Activated T-helper 2 cell treated with anti-CD3 and anti-CD28 coated beads, Interferon-gamma antibody, Interleukin-2, Interleukin-4, amounts not matched to agents 10 μg/mL and 5 μg/mL and 100 μg/mL, durations not matched to agents 14 hours and 24 hours and 36 hours (primary cell): ENCODE results near the gene KCNT2. TPM values are rescaled to one million over a fixed set of nuclear protein-coding genes. Genes with fewer than 3 reads are reported as not detected.

ENCODE experiments used
- DNase-seq: peaks from one replicate; pipeline ENCODE4 v3.0.0; 2021; ENCODE audit warnings: low spot score
- H3K27ac Mint-ChIP-seq: one replicate; pipeline ENCODE4 v1.8.0; 2021; ENCODE audit warnings: mixed read lengths
- H3K27me3 Mint-ChIP-seq: one replicate; pipeline ENCODE4 v1.8.0; 2021; ENCODE audit warnings: low read depth, mixed read lengths
- H3K36me3 Mint-ChIP-seq: one replicate; pipeline ENCODE4 v1.8.0; 2021; ENCODE audit warnings: low read depth, mixed read lengths
- H3K4me1 Mint-ChIP-seq: one replicate; pipeline ENCODE4 v1.8.0; 2021; ENCODE audit warnings: low read depth, mixed read lengths
- H3K4me3 Mint-ChIP-seq: one replicate; pipeline ENCODE4 v1.8.0; 2021; ENCODE audit warnings: low read depth, mild to moderate bottlenecking, moderate library complexity, mixed read lengths
- H3K9me3 Mint-ChIP-seq: one replicate; pipeline ENCODE4 v1.8.0; 2021; ENCODE audit warnings: mixed read lengths
- intact Hi-C: fragments of 100-400 bp; cut with micrococcal nuclease; formaldehyde crosslinking; loops from one replicate; pipeline ENCODE4 v1.15.1; 2023
- total RNA-seq: library from RNA; stranded (reverse); gene quantifications from 2 replicates; pipeline ENCODE4 v1.2.3, GENCODE V29; 2022

KCNT2 gene
- total RNA-seq, 1 donor from 2014 or later, result not detected

DNA sequence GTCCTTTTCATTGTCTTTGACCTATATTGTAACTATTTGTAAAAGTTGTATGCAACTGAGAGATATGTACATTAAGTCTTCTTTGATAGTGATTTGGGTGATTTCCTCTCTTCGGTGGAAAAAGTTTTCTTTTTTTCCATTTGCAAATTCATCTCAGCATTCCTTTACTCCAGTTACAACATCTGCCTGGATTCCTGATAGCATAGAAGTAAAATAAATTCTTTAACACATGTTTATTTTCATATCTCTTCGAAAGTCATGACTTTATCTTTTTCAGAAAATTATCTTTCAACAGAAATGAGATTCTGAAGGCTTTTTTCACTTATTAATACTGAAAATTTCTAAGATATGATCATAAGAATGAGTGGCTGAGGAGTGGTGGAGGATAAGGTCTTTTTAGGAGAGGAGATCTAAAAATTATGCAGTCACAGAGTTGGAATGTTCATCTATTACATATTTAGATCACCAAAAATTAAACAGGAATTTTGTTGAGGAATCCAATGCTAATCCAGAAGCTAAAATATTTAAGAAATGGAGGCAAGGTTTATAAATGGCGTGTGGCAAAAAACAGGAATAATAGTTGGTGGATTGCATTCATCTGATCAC, 400.5 kb downstream of the KCNT2 start:
- Mint-ChIP-seq H3K4me1 (no peaks in the 10 kb centered on the region), H3K9me3 (no peaks in the 10 kb centered on the region), H3K27me3 (no peaks in the 10 kb centered on the region), H3K4me3 (no peak overlapping the region), H3K27ac (no peak overlapping the region), H3K36me3 (no peaks in the 10 kb centered on the region)
- intact Hi-C loops, result no loop called here
- no peak for DNase-seq

- intact Hi-C loops, result no loop called here
- no peaks in the 10 kb centered on the region for H3K4me1 Mint-ChIP-seq
- no peak overlapping the region for H3K4me3 Mint-ChIP-seq
- no peaks in the 10 kb centered on the region for H3K27me3 Mint-ChIP-seq
- H3K9me3 Mint-ChIP-seq, result no peaks in the 10 kb centered on the region
- H3K36me3 Mint-ChIP-seq, result no peaks in the 10 kb centered on the region
- no peak for DNase-seq
- no peak overlapping the region for H3K27ac Mint-ChIP-seq
These were observed 402.4 kb downstream of the KCNT2 start for GRCh38 chr1:196205882-196206281.

- DNase-seq, result no peak
- Mint-ChIP-seq H3K27ac (no peak overlapping the region), H3K27me3 (no peaks in the 10 kb centered on the region), H3K9me3 (no peaks in the 10 kb centered on the region), H3K4me1 (no peaks in the 10 kb centered on the region), H3K4me3 (no peak overlapping the region), H3K36me3 (no peaks in the 10 kb centered on the region)
- intact Hi-C loops, result no loop called here
These were observed 411.8 kb downstream of the KCNT2 start for GRCh38 chr1:196196486-196196885.

DNA sequence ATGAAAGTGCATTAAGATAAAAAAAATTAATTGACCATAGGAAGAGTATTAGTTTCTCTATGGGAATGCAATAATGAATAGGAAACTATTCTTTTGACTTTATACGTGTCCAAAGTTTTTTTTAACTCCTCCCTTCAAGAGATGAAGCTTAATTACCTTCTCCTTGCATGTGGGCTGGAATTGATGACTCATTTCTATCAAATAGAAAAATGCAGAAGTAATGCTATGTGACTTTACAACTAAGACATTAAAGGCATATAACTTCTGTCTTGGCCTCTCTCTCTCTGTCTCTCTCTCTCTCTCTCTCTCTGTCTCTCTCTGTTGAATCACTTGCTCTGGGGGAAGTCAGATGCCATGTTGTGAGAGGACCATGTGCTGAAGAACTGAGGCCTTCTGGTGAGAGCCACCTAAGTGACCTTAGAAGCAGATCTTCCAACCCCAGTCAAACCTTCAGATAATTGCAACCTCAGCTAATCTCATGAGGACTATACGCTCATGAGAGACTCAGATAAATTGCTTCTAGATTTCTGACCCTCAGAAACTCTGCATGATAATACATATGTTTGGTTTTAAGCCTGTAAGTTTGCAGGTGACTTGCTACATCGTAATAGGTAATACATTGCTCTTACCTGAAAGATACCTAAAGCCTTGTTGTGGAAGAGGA, 414.2 kb downstream of the KCNT2 start:
- intact Hi-C loops, result no loop called here
- no peaks in the 10 kb centered on the region for H3K27me3 Mint-ChIP-seq
- DNase-seq, result no peak
- no peaks in the 10 kb centered on the region for H3K36me3 Mint-ChIP-seq
- H3K27ac Mint-ChIP-seq, result no peak overlapping the region
- no peaks in the 10 kb centered on the region for H3K9me3 Mint-ChIP-seq
- H3K4me3 Mint-ChIP-seq, result no peak overlapping the region
- no peaks in the 10 kb centered on the region for H3K4me1 Mint-ChIP-seq

DNA sequence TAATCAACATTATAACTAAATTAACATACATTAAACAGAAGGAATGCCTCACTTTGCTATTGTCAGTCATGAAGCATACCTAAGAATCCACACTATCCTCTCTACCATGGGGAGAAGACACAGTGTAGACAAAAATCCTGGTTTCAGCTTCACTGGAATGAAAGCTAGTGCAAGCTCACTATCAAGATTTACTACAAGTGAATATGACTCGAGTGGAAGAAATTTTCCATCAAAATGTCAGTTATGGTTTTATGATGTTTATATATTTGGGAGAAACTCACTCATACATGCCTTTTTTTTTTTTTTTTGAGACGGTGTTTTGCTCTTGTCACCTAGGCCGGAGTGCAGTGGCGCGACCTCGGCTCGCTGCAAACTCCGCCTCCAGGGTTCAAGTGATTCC, 424.3 kb downstream of the KCNT2 start:
- Mint-ChIP-seq H3K9me3 (peaks cover 4% of the 10 kb centered on the region), H3K4me1 (no peaks in the 10 kb centered on the region), H3K27ac (no peak overlapping the region), H3K36me3 (no peaks in the 10 kb centered on the region), H3K27me3 (no peaks in the 10 kb centered on the region), H3K4me3 (no peak overlapping the region)
- intact Hi-C loops, result no loop called here
- DNase-seq, result no peak

GRCh38 chr1:196181594-196181878, 426.7 kb downstream of the KCNT2 start:
- Mint-ChIP-seq H3K4me1 (no peaks in the 10 kb centered on the region), H3K27ac (no peak overlapping the region), H3K27me3 (no peaks in the 10 kb centered on the region), H3K36me3 (no peaks in the 10 kb centered on the region), H3K9me3 (peaks cover 4% of the 10 kb centered on the region), H3K4me3 (no peak overlapping the region)
- intact Hi-C loops, result no loop called here
- DNase-seq, result no peak

- no peaks in the 10 kb centered on the region for H3K27me3 Mint-ChIP-seq
- H3K9me3 Mint-ChIP-seq, result peaks cover 1% of the 10 kb centered on the region
- H3K27ac Mint-ChIP-seq, result no peak overlapping the region
- H3K4me3 Mint-ChIP-seq, result no peak overlapping the region
- no peak for DNase-seq
- H3K4me1 Mint-ChIP-seq, result no peaks in the 10 kb centered on the region
- intact Hi-C loops, result no loop called here
- H3K36me3 Mint-ChIP-seq, result no peaks in the 10 kb centered on the region
These were observed 427.2 kb downstream of the KCNT2 start for GRCh38 chr1:196180847-196181593.

DNA sequence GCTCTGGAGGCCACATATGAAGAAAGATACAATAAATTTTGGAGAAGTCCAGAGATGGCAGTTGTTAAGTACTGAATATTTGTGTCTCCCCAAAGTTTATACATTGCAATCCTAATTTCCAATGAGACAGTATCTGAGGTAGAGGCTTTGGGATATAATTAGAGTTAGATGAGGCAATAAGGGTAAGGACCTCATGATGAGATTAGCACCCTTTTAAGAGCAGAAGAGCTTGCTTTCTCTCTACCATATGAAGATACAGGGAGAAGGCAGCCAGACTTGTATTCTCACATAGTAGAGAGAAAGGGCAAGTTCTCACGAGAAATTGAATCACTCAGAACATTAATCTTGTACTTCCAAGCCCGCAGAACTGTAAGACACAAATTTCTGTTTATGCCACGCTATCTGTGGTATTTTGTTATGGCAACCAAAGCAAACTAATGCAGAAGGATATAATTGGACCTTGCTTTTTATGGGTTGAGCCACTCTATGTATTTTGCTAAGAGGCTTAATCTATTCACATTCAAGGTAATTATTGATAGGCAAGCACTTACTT, 430.1 kb downstream of the KCNT2 start:
- no peak overlapping the region for H3K4me3 Mint-ChIP-seq
- no peaks in the 10 kb centered on the region for H3K36me3 Mint-ChIP-seq
- intact Hi-C loops, result no loop called here
- H3K9me3 Mint-ChIP-seq, result no peaks in the 10 kb centered on the region
- no peaks in the 10 kb centered on the region for H3K27me3 Mint-ChIP-seq
- H3K4me1 Mint-ChIP-seq, result no peaks in the 10 kb centered on the region
- no peak for DNase-seq
- H3K27ac Mint-ChIP-seq, result no peak overlapping the region

Other genes starting within 250 kb of the KCNT2 start
- gene CFH, start 43.6 kb upstream of the KCNT2 start, total RNA-seq, result 0.44 and 0.71 TPM in 2 replicates
- not detected in 2 replicates for gene CFHR3, start 166.4 kb upstream of the KCNT2 start, total RNA-seq
- not detected in 2 replicates for gene CFHR1, start 211.3 kb upstream of the KCNT2 start, total RNA-seq